Measurements from ENCODE around the gene PROX1. TPM values are rescaled to one million over a fixed set of nuclear protein-coding genes. Genes with fewer than 3 reads are reported as not detected.

The PROX1 gene
- total and polyA plus RNA-seq, 2 of the 8 experiments (the other 6 are each of a cell fraction or from before 2014, with no cell fraction given), result 0.30 to 2.0 TPM

DNA sequence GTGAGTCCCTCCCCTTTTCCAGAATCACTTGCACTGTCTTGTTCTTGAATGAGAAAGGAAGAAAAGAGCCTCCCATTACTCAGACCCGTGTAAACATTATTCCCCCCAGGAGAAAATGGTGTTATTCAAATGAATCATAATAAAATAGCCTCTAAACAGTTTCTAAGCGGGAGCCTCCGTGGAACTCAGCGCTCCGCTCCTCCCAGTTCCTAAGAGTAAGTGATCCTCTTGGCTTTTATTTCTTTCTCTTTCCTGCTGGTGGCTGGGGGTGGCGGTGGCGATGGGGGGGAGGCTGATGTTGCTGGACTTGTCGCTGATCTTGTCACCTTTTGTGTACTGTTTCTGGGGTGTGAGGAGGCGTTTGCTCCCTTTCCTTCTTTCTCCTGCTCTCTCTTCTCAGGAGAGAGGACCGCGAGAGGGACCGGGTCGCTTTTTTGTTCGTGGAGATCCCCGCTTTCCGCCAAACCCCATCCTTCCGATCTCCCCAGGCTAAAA, 781 bp downstream of the PROX1 start:
- H3K14ac ChIP-seq (ENCODE audit: insufficient read length), result no peak overlapping the region
- H2AK5ac ChIP-seq (ENCODE audit: low read depth, low read length), result no peak overlapping the region
- no peak overlapping the region for H3K56ac ChIP-seq (replicated peaks; ENCODE audit: insufficient read length, low read depth, low read length)
- no peak overlapping the region; the same call in 1 of the 2 replicates for H2AFZ ChIP-seq (ENCODE audit: low read length)
- H4K5ac ChIP-seq (ENCODE audit: insufficient read length, low read depth, low read length), result no peak overlapping the region
- WGBS, 2 experiments (ENCODE audit: extremely low coverage in 1 of 2, insufficient coverage in 1 of 2, insufficient read length in 1 of 2, insufficient replicate concordance in 2 of 2, low coverage in 1 of 2, low lambda C conversion rate in 2 of 2, missing lambda C conversion rate in 1 of 2), result 3% methylated on average over 11 of the region's 17 CpGs; no CpG with 5 or more reads in 1 of the 2 experiments
- no peak overlapping the region for H2BK120ac ChIP-seq (replicated peaks; ENCODE audit: low read depth, low read length)
- H4K91ac ChIP-seq (replicated peaks; ENCODE audit: insufficient read length, low read length), result no peak overlapping the region
- H2BK5ac ChIP-seq (ENCODE audit: low read depth, low read length), result no peak overlapping the region
- H3K27me3 ChIP-seq (replicated peaks in 1 of 4; ENCODE audit: control insufficient read depth in 3 of 4, extremely low read depth in 1 of 4, insufficient read depth in 3 of 4, low read length in 3 of 4), result peaks cover 28 to 60% (median 55%) of the 10 kb centered on the region in 4 experiments
- H2BK20ac ChIP-seq (ENCODE audit: low read length), result peak overlapping the region; percentile 48; the same call in 1 of the 2 replicates
- peak overlapping the region; percentile 55 to 85 (median 69) for H3K4me3 ChIP-seq (ENCODE audit: extremely low read depth in 1 of 4, insufficient read depth in 2 of 4, low read depth in 3 of 4, low read length in 4 of 4)
- FAIRE-seq (no peak), DNase-seq (ENCODE audit: low read depth in 1 of 2, low spot score in 2 of 2) (no peak)
- H3K9ac ChIP-seq (replicated peaks in 1 of 4; ENCODE audit: extremely low read depth in 1 of 4, low read depth in 3 of 4, low read length in 3 of 4), result no peak overlapping the region
- no peaks in the 10 kb centered on the region for H3K79me2 ChIP-seq (ENCODE audit: control insufficient read depth in 1 of 2, insufficient read depth in 2 of 2, low read length in 2 of 2)
- H2BK12ac ChIP-seq (ENCODE audit: low read depth, low read length), result no peak overlapping the region
- no peak overlapping the region for H4K8ac ChIP-seq (ENCODE audit: extremely low read depth, insufficient read depth, low read length)
- H3K36me3 ChIP-seq (ENCODE audit: control insufficient read depth in 2 of 4, insufficient read depth in 4 of 4, low read length in 3 of 4), result no peaks in the 10 kb centered on the region
- H3K23ac ChIP-seq (ENCODE audit: insufficient read length), result no peak overlapping the region
- ChIA-PET POLR2A (ENCODE audit: partially characterized antibody) (interaction anchor here (1.3 to 2.6 kb wide), 2 partner anchors 9 to 16 kb away, joined by 4 to 13 read pairs; no protein-coding TSS in a partner anchor), CTCF (ENCODE audit: partially characterized antibody) (interaction anchor here (1.0 to 1.8 kb wide), 5 partner anchors 11 to 401 kb away, joined by 3 to 11 read pairs (median 4); no protein-coding TSS in a partner anchor)
- H4K20me1 ChIP-seq (replicated peaks in 1 of 2; ENCODE audit: control insufficient read depth in 1 of 2, insufficient read depth in 2 of 2, low read length in 2 of 2), result peaks cover 7 to 10% of the 10 kb centered on the region in 2 experiments
- peaks cover 24% of the 10 kb centered on the region for H3K23me2 ChIP-seq (ENCODE audit: low read depth, low read length)
- H2BK15ac ChIP-seq (ENCODE audit: low read length), result no peak overlapping the region
- peak overlapping the region; percentile 28; the same call in 1 of the 2 replicates for H3K18ac ChIP-seq (ENCODE audit: extremely low read depth, low read length)
- no peak overlapping the region for H3K4ac ChIP-seq (replicated peaks; ENCODE audit: insufficient read length, low read depth, low read length)
- no peaks in the 10 kb centered on the region for H3K9me3 ChIP-seq (ENCODE audit: insufficient read depth in 2 of 2, low read depth in 1 of 2, low read length in 1 of 2)
- peaks cover 17 to 38% (median 24%) of the 10 kb centered on the region in 4 experiments for H3K4me1 ChIP-seq (replicated peaks in 1 of 4; ENCODE audit: control insufficient read depth in 3 of 4, insufficient read depth in 4 of 4, low read length in 3 of 4)
- peak overlapping the region; percentile 89 to 95 for H3K4me2 ChIP-seq (ENCODE audit: insufficient read depth in 1 of 2, low read depth in 2 of 2, low read length in 2 of 2)
- no peak overlapping the region for H3K27ac ChIP-seq (ENCODE audit: low read depth, low read length)
- H3K79me1 ChIP-seq (ENCODE audit: low read depth, low read length), result no peaks in the 10 kb centered on the region
